ENCODE measurements around the gene EXD3. TPM values are rescaled to one million over a fixed set of nuclear protein-coding genes. Genes with fewer than 3 reads are reported as not detected.

The EXD3 gene
- total and polyA plus RNA-seq, 9 of the 15 experiments (the other 6 are each of a cell fraction or from before 2014, with no cell fraction given): 0.29 to 12.5 (median 3.9) TPM

GRCh38 chr9:137271696-137272076, 151.3 kb downstream of the EXD3 start:
- Histone ChIP-seq H4K20me1 (replicated peaks; ENCODE audit: control insufficient read depth, insufficient read depth, low read length) (no peaks in the 10 kb centered on the region), H3K9me1 (ENCODE audit: control insufficient read depth, insufficient read depth, low read length) (no peaks in the 10 kb centered on the region), H3K36me3 (ENCODE audit: control insufficient read depth, insufficient read depth, low read length) (peaks cover 59% of the 10 kb centered on the region), H3K79me2 (ENCODE audit: control insufficient read depth, insufficient read depth, low read length) (peaks cover 10% of the 10 kb centered on the region; the same call in 2 of the 3 replicates), H3K27ac (ENCODE audit: extremely low read depth, low read depth, low read length) (no peak overlapping the region), H3K9me3 (replicated peaks; ENCODE audit: control insufficient read depth, insufficient read depth, low read depth, low read length) (no peaks in the 10 kb centered on the region), H3K4me3 (no peak overlapping the region), H3K4me1 (replicated peaks in 1 of 2; ENCODE audit: control insufficient read depth in 2 of 2, insufficient read depth in 2 of 2, low read length in 2 of 2) (peaks cover 31 to 82% of the 10 kb centered on the region in 2 experiments), H2AFZ (ENCODE audit: low read depth, low read length) (no peak overlapping the region), H3K27me3 (ENCODE audit: control insufficient read depth in 2 of 2, insufficient read depth in 2 of 2, low read length in 2 of 2) (no peaks in the 10 kb centered on the region), H3K4me2 (ENCODE audit: insufficient read depth, low read length) (no peak overlapping the region), H3K9ac (ENCODE audit: insufficient read depth in 1 of 2, low read depth in 2 of 2, low read length in 2 of 2) (peak overlapping the region in 1 of 2 experiments; percentile 61; a peak in 1 of 4 replicates)
- no CpG with 5 or more reads among the region's 3 CpGs for WGBS (ENCODE audit: insufficient coverage, low coverage, missing lambda C conversion rate)
- no peak for TF ChIP-seq U2AF2 (optimal IDR thresholded peaks at IDR 0.05; ENCODE audit: low read depth, low read length)
- no peak for TF ChIP-seq SRSF1 (IDR thresholded peaks at IDR 0.05; ENCODE audit: low read depth, low read length)
- TF ChIP-seq ZNF785 (CRISPR knock-in tag; IDR thresholded peaks at IDR 0.05): no peak
- no peak for TF ChIP-seq ZBTB7A (IDR thresholded peaks at IDR 0.05; ENCODE audit: borderline replicate concordance, control insufficient read depth, low read depth, low read length)
- TF ChIP-seq ZNF512 (tag; IDR thresholded peaks at IDR 0.05): no peak
- no peak for TF ChIP-seq ZBTB5 (IDR thresholded peaks at IDR 0.05)
- TF ChIP-seq TAF15 (IDR thresholded peaks at IDR 0.05; ENCODE audit: low read depth, low read length): no peak
- no peak for TF ChIP-seq ZKSCAN8 (CRISPR knock-in tag; IDR thresholded peaks at IDR 0.05)
- TF ChIP-seq HDAC1 (IDR thresholded peaks at IDR 0.05): no peak
- no peak for TF ChIP-seq MCM3 (IDR thresholded peaks at IDR 0.05)
- TF ChIP-seq DMBX1 (CRISPR knock-in tag; IDR thresholded peaks at IDR 0.05; ENCODE audit: borderline replicate concordance): no peak
- in situ Hi-C loops (cut with MboI) (no loop called here), intact Hi-C loops (cut with micrococcal nuclease) (no loop called here)
- BruUV-seq (replicated peaks): no TSS peak
- peak in 1 of 4 experiments; percentile 17 for DNase-seq (ENCODE audit: extremely low read depth in 1 of 4, low spot score in 3 of 4)
- POLR2A ChIA-PET: no interaction called here
- no peak for ATAC-seq
- CTCF ChIA-PET (ENCODE audit: low intra/inter-chr PET ratio): no interaction called here
- no peak for FAIRE-seq
